ENCODE data around the gene CCNE1. TPM values are rescaled to one million over a fixed set of nuclear protein-coding genes. Genes with fewer than 3 reads are reported as not detected.

CCNE1 gene
- total RNA-seq, 4 donors from 2014 or later = 1.8 to 5.9 (median 2.2) TPM

DNA sequence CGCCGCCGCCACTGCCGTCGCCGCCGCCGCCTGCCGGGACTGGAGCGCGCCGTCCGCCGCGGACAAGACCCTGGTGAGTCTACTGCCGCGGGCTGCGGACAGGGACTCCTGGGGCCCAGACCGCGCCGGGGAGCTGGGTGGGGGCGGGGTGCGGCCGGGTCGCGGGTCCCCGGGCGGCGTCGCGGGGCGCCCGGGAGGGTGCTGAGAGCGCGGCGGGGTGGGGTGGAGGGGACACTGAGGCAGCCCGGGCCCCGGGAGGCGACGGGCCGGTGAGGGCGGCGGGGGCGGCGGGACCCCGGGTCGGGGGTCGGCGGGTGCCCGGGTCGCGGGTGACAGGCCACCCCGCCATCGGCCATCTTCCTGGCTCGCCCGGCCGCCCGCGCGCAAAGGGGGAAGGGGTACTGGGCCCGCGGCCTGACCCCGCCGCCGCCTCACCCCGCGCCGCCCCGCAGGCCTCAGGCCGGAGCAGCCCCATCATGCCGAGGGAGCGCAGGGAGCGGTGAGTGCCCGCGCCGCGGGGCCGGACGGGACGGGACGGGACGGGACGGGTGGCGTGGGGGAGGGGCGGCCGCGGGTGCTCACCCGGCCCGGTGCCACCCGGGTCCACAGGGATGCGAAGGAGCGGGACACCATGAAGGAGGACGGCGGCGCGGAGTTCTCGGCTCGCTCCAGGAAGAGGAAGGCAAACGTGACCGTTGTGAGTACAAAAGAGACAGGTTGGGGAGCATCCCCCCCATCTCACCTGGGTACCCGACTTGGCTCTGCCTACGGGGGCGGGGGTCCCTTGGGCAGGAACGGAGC is 489 bp downstream of the CCNE1 start:
- Histone ChIP-seq H3K4me3 (peak overlapping the region; percentile 43 to 84 (median 74)), H3K27ac (peak overlapping the region in 1 of 4 donors; percentile 17), H3K9me3 (no peaks in the 10 kb centered on the region), H3K27me3 (no peaks in the 10 kb centered on the region), H3K36me3 (no peaks in the 10 kb centered on the region), H3K4me1 (peaks cover 0 to 5% (median 0%) of the 10 kb centered on the region in 4 donors)
- peak in 2 of 3 donors; percentile 50 to 55 for DNase-seq
- TF ChIP-seq, protein P1, sequence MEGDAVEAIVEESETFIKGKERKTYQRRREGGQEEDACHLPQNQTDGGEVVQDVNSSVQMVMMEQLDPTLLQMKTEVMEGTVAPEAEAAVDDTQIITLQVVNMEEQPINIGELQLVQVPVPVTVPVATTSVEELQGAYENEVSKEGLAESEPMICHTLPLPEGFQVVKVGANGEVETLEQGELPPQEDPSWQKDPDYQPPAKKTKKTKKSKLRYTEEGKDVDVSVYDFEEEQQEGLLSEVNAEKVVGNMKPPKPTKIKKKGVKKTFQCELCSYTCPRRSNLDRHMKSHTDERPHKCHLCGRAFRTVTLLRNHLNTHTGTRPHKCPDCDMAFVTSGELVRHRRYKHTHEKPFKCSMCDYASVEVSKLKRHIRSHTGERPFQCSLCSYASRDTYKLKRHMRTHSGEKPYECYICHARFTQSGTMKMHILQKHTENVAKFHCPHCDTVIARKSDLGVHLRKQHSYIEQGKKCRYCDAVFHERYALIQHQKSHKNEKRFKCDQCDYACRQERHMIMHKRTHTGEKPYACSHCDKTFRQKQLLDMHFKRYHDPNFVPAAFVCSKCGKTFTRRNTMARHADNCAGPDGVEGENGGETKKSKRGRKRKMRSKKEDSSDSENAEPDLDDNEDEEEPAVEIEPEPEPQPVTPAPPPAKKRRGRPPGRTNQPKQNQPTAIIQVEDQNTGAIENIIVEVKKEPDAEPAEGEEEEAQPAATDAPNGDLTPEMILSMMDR (IDR thresholded peaks at IDR 0.05) = no peak
- no peak for TF ChIP-seq POLR2A (IDR thresholded peaks at IDR 0.05)

DNA sequence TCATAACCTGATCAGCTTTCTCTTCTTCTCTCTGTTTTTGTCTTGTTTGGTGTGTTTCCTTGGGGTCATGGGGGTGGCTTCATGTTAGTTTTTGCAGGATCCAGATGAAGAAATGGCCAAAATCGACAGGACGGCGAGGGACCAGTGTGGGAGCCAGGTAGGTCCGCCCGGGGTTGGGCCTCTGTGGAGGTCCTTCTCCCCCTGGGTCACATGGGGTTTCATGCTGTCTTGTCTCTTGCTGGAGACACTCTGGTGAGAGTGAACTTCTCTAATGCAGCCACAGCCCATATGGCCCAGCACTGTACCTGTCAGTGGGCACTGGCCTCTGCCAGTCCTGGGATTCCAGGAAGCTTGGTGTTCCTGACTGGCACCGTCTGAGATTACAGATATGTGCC is 1.1 kb downstream of the CCNE1 start:
- TF ChIP-seq, protein P1 (IDR thresholded peaks at IDR 0.05) = no peak
- no peak for TF ChIP-seq POLR2A (IDR thresholded peaks at IDR 0.05)
- no peaks in the 10 kb centered on the region for H3K27me3 ChIP-seq
- H3K4me3 ChIP-seq = peak overlapping the region; percentile 43 to 84 (median 74)
- no peaks in the 10 kb centered on the region for H3K9me3 ChIP-seq
- peaks cover 0 to 5% (median 0%) of the 10 kb centered on the region in 4 donors for H3K4me1 ChIP-seq
- DNase-seq = no peak
- no peak overlapping the region for H3K27ac ChIP-seq
- H3K36me3 ChIP-seq = no peaks in the 10 kb centered on the region

DNA sequence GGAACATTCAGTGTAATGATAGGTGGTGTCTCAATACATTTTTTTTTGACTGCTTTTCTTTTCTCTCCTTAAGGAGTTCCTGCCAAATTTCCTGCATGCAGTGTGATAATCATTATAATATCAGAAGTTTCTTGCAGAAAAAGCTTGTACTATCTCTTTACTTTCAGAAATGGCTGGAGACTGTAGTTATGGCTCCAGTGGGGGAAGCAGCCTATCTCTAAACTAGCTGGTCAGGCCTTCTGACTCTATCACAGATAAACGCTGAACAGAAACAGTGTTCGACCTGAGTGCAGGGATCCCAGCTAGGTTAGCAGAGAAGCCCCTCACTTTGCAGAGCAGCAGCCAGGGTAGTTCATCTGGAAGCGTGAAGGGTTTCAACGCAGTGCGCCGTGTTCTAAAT is 1.9 kb downstream of the CCNE1 start:
- TF ChIP-seq POLR2A (IDR thresholded peaks at IDR 0.05) = no peak
- TF ChIP-seq, protein P1 (IDR thresholded peaks at IDR 0.05) = no peak
- Histone ChIP-seq H3K4me1 (peaks cover 0 to 5% (median 0%) of the 10 kb centered on the region in 4 donors), H3K27ac (no peak overlapping the region), H3K9me3 (no peaks in the 10 kb centered on the region), H3K4me3 (no peak overlapping the region), H3K36me3 (no peaks in the 10 kb centered on the region), H3K27me3 (no peaks in the 10 kb centered on the region)
- no peak for DNase-seq

DNA sequence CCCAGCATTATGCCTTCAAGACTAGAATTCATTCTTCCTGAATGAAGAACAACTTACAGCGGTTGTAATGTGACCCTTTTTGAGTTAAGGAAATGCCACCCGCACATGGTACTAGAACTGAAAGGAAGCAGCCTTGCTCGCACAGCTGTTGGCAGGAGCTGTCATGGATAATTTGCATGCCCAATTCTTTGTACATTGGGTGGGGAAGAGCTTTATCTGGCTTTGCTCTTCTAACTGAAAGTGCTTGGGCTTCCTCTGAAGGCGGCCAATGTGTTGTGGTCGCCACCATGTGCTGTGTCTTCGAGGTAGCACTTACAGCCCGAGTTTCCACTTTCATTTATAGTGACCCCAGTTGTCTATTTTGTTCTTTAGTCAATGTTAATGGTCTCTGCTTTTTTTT is 3.4 kb downstream of the CCNE1 start:
- no peak overlapping the region for H3K27ac ChIP-seq
- no peaks in the 10 kb centered on the region for H3K36me3 ChIP-seq
- H3K9me3 ChIP-seq = no peaks in the 10 kb centered on the region
- H3K4me1 ChIP-seq = peaks cover 0 to 5% (median 0%) of the 10 kb centered on the region in 4 donors
- TF ChIP-seq, protein P1 (IDR thresholded peaks at IDR 0.05) = no peak
- TF ChIP-seq POLR2A (IDR thresholded peaks at IDR 0.05) = no peak
- DNase-seq = peak in 1 of 3 donors; percentile 25
- no peak overlapping the region for H3K4me3 ChIP-seq
- H3K27me3 ChIP-seq = no peaks in the 10 kb centered on the region

DNA sequence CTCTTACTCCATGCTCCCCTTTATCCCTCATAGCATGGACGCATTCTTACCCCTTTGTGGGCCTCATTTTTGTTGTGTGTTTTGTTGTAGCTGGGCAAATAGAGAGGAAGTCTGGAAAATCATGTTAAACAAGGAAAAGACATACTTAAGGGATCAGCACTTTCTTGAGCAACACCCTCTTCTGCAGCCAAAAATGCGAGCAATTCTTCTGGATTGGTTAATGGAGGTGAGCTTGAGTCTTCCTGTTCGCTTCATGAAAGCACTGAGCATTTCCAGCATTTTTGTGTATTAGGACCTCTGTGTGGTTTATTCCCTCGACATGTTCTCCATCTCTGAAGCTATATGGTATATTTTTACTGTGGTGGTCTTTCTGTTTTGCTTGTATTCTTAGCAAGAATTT is 5.5 kb downstream of the CCNE1 start:
- Histone ChIP-seq H3K27me3 (no peaks in the 10 kb centered on the region), H3K4me3 (no peak overlapping the region), H3K9me3 (no peaks in the 10 kb centered on the region), H3K27ac (no peak overlapping the region), H3K4me1 (no peaks in the 10 kb centered on the region), H3K36me3 (no peaks in the 10 kb centered on the region)
- DNase-seq = no peak
- TF ChIP-seq, protein P1 (IDR thresholded peaks at IDR 0.05) = no peak
- TF ChIP-seq POLR2A (IDR thresholded peaks at IDR 0.05) = no peak

All from Peyer's patch (tissue), 4 donors.